Measurements from ENCODE around the gene WSCD2.

Gene WSCD2

DNA sequence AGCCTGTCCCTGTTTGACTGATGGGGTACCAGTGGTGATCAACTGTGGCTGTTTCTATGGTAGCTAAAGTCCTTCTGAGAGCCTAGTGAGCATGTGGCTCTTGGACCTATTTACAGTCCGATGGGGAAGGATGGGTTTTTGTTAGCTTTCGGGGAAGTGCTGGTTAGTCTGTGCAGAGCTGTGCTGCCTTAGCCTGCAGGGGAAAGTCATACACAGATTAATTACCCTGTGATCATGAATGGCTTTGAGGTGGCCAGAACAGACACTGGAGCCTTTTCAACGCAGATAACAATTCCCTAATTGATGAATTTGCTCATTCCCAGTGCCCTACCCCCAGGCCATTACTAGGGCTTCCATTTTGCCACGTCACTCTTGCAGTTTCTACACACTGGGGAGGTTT, 99.7 kb downstream of the WSCD2 start:
- Histone ChIP-seq H3K27me3 (no peaks in the 10 kb centered on the region), H3K4me3 (no peak overlapping the region), H4K20me1 (peaks cover 0 to 6% (median 0%) of the 10 kb centered on the region in 11 experiments; a peak in 1 of 22 replicates), H3K27ac (no peak overlapping the region), H3K36me3 (no peaks in the 10 kb centered on the region), H3K9ac (no peak overlapping the region), H3K9me3 (replicated peaks in 1 of 11) (no peaks in the 10 kb centered on the region), H3K4me1 (no peaks in the 10 kb centered on the region), H3K4me2 (no peak overlapping the region)
- TF ChIP-seq Cebpa-rat (IDR thresholded peaks at IDR 0.05), result no peak

DNA sequence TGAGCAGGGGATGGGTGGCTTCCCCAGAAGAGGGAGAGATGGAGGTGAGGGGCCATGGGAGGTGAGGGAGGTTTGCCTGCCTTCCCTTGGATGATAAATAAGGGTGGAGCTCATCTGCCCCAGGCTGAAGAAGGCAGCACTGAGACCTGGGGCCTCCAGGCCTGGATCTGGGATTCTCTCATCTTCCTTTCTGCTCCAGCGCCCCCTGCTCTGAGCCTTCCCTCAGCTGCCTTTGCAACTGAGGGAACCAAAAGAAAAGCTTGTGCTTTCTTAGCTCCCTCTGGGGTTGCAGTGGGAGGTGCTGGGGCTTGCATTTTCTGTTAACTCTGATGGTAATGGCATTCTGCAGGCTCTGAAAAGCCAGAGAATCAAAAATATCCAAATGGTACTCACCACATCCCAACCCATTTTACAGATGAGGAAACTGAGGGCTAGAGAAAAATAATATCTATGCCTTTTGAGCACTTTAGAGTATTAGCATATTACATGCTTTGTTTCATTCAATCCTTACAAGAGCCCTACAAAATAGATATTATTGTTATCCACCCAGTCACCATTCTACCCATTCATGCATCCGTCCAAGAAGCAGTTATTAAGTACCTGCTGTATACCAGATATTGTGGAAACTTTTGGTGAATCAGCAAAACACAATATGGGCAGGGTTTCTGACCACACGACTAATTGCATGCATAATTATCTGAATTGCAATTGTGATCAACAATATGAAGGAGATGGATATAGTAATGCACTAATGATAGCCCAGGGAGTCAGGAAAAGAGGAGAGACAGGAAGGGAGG, 102.2 kb downstream of the WSCD2 start:
- H3K4me2 ChIP-seq, result no peak overlapping the region
- no peak overlapping the region for H3K9ac ChIP-seq
- H3K36me3 ChIP-seq, result no peaks in the 10 kb centered on the region
- H3K4me3 ChIP-seq, result no peak overlapping the region
- H3K27ac ChIP-seq, result no peak overlapping the region
- H3K4me1 ChIP-seq, result no peaks in the 10 kb centered on the region
- H3K9me3 ChIP-seq (replicated peaks in 1 of 11), result no peaks in the 10 kb centered on the region
- no peak for TF ChIP-seq Cebpa-rat (IDR thresholded peaks at IDR 0.05)
- H3K27me3 ChIP-seq, result peaks cover 0 to 3% (median 0%) of the 10 kb centered on the region in 11 experiments; a peak in 3 of 22 replicates
- peaks cover 0 to 6% (median 0%) of the 10 kb centered on the region in 11 experiments; a peak in 1 of 22 replicates for H4K20me1 ChIP-seq

DNA sequence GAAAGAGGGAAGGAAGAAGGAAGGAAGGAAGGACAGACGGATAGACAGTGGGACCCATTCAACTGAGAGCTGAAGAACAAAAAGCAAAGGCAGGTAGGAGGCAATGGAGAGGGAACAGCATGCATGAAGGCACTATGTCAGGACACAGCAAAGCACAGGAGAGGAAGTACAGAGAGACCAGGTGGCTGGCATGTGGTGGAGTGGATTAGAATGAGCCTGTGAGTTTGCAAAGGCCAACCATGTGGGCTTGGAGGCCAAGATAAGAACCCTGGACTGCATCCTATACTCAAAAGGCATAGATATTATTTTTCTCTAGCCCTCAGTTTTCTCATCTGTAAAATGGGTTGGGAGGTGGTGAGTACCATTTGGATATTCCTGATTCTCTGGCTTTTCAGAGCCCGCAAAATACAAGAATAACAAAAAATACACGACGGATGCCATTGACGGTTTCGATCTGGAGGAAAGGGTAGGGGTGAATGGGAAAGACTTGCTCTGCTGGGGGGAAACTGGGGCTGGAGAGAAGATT, 102.9 kb downstream of the WSCD2 start:
- no peak overlapping the region for H3K9ac ChIP-seq
- H4K20me1 ChIP-seq, result peaks cover 0 to 6% (median 0%) of the 10 kb centered on the region in 11 experiments; a peak in 2 of 22 replicates
- TF ChIP-seq Cebpa-rat (IDR thresholded peaks at IDR 0.05), result no peak
- H3K27me3 ChIP-seq, result peaks cover 0 to 10% (median 0%) of the 10 kb centered on the region in 11 experiments; a peak in 3 of 22 replicates
- H3K9me3 ChIP-seq (replicated peaks in 1 of 11), result no peaks in the 10 kb centered on the region
- H3K4me3 ChIP-seq, result no peak overlapping the region
- H3K27ac ChIP-seq, result no peak overlapping the region
- H3K4me1 ChIP-seq, result no peaks in the 10 kb centered on the region
- H3K4me2 ChIP-seq, result no peak overlapping the region
- no peaks in the 10 kb centered on the region for H3K36me3 ChIP-seq

DNA sequence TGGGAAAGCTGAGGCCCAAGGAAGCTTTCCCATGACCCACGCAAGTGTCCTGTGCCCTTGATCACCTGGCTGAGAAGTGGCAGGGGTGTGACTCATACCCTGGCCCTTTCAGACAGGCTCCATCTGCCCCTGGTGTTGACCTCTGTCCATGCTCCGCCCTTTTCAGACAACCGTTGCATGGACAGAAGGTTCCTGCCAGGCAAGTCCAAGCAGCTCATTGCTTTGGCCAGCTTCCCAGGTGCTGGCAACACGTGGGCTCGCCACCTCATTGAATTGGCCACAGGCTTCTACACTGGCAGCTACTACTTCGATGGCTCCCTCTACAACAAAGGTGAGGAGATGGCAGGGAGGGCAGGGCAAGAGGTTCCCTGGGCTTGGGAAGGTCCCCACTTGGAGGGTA, 103.5 kb downstream of the WSCD2 start:
- Histone ChIP-seq H4K20me1 (peaks cover 0 to 6% (median 0%) of the 10 kb centered on the region in 11 experiments; a peak in 2 of 22 replicates), H3K27ac (no peak overlapping the region), H3K4me3 (no peak overlapping the region), H3K27me3 (peaks cover 0 to 14% (median 0%) of the 10 kb centered on the region in 11 experiments; a peak in 3 of 22 replicates), H3K9ac (no peak overlapping the region), H3K36me3 (no peaks in the 10 kb centered on the region), H3K4me1 (no peaks in the 10 kb centered on the region), H3K9me3 (replicated peaks in 1 of 11) (peaks cover 0 to 4% (median 0%) of the 10 kb centered on the region in 11 experiments; a peak in 1 of 22 replicates), H3K4me2 (no peak overlapping the region)
- TF ChIP-seq Cebpa-rat (IDR thresholded peaks at IDR 0.05), result no peak

DNA sequence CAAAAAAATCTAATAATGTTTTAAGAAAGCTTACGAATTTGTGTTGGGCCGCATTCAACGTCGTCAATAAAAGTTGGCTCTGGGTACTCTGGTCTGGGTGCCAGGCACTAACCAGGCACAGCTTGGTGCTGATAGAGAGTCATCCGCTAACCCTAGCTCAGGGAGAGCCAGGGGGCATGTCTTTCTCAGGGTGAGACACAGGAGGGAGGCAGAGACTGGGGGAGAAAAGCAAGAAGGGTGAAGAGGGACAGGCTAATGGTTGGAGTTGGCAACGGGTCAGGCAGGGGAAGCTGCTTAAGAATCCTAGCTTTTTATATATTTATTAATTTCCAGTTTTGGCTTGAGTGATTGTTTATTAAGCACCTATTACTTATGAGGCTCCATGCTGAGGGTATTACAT, 105.1 kb downstream of the WSCD2 start:
- H3K27me3 ChIP-seq, result peaks cover 0 to 14% (median 0%) of the 10 kb centered on the region in 11 experiments; a peak in 3 of 22 replicates

DNA sequence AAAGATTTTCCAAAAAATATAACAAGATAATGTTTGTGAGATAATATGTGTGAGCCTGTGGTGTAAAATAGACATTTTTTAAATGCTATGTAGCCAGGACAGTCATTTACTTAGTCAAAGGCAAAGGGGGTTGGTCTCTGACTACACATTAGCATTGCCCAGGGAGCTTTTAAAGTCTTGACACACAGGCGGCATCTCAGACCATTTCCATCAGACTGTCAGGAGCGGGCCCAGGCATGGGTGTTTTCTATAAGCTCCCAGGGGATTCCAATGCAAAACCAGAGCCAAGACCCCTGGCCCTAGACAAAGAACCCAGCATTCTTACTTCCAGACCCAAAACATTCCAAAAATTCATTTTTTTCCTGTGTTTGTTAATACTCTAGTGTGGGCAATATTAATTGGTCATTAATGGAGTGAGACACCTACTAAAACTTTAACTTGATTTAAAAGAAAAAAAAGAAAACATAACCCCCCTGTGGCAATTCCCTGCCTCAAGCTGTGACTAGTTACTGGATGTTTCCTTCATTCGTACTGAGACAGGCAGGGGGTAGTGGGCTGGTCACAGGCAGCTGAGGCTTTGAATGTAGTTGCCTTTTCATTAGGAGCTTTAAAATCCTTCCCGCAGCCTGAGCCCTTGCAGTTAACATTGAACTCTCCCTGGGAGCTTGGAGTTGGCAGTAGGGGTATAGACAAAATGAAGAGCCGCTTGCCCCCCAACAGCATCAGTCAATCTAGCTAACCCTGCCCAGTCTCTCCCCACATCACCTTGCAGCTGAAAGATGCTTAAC, 106.3 kb downstream of the WSCD2 start:
- no peaks in the 10 kb centered on the region; a peak in 2 of 22 replicates for H4K20me1 ChIP-seq
- no peak overlapping the region for H3K4me2 ChIP-seq
- H3K4me1 ChIP-seq, result peaks cover 0 to 5% (median 0%) of the 10 kb centered on the region in 10 experiments; a peak in 1 of 20 replicates
- H3K27me3 ChIP-seq, result peaks cover 0 to 14% (median 0%) of the 10 kb centered on the region in 11 experiments; a peak in 3 of 22 replicates
- no peak overlapping the region for H3K9ac ChIP-seq
- H3K36me3 ChIP-seq, result no peaks in the 10 kb centered on the region
- no peak for TF ChIP-seq Cebpa-rat (IDR thresholded peaks at IDR 0.05)
- H3K9me3 ChIP-seq (replicated peaks in 1 of 11), result peaks cover 0 to 4% (median 0%) of the 10 kb centered on the region in 11 experiments; a peak in 1 of 22 replicates
- no peak overlapping the region for H3K4me3 ChIP-seq
- no peak overlapping the region for H3K27ac ChIP-seq

More for the DNA sequence above, 105.1 kb downstream of the WSCD2 start:
- no peak overlapping the region for H3K4me2 ChIP-seq
- TF ChIP-seq Cebpa-rat (IDR thresholded peaks at IDR 0.05), result no peak
- no peak overlapping the region for H3K9ac ChIP-seq
- H3K27ac ChIP-seq, result no peak overlapping the region
- no peaks in the 10 kb centered on the region for H3K4me1 ChIP-seq
- no peaks in the 10 kb centered on the region for H3K36me3 ChIP-seq
- H3K4me3 ChIP-seq, result no peak overlapping the region
- no peaks in the 10 kb centered on the region; a peak in 2 of 22 replicates for H4K20me1 ChIP-seq
- peaks cover 0 to 4% (median 0%) of the 10 kb centered on the region in 11 experiments; a peak in 1 of 22 replicates for H3K9me3 ChIP-seq (replicated peaks in 1 of 11)

DNA sequence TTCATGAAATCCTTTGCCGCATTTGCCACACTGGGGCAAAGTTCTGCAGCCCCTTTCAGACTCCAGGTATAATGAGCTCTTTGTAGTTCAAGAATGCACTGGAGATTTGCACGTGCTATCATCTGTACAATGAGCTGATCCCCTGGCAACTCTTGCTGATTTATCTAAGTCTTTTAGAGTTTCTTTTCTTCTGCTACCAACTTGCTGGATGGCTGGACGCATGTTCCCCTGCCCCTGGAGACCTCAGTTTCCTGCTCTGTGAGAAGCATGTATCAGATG, 106.8 kb downstream of the WSCD2 start:
- Histone ChIP-seq H3K4me3 (no peak overlapping the region), H3K9me3 (replicated peaks in 1 of 11) (peaks cover 0 to 4% (median 0%) of the 10 kb centered on the region in 11 experiments; a peak in 1 of 22 replicates), H3K27me3 (peaks cover 0 to 14% (median 0%) of the 10 kb centered on the region in 11 experiments; a peak in 3 of 22 replicates), H3K4me1 (peaks cover 0 to 5% (median 0%) of the 10 kb centered on the region in 10 experiments; a peak in 1 of 20 replicates), H3K4me2 (no peak overlapping the region), H4K20me1 (no peaks in the 10 kb centered on the region; a peak in 2 of 22 replicates), H3K27ac (no peak overlapping the region), H3K36me3 (no peaks in the 10 kb centered on the region), H3K9ac (no peak overlapping the region)
- TF ChIP-seq Cebpa-rat (IDR thresholded peaks at IDR 0.05), result no peak

DNA sequence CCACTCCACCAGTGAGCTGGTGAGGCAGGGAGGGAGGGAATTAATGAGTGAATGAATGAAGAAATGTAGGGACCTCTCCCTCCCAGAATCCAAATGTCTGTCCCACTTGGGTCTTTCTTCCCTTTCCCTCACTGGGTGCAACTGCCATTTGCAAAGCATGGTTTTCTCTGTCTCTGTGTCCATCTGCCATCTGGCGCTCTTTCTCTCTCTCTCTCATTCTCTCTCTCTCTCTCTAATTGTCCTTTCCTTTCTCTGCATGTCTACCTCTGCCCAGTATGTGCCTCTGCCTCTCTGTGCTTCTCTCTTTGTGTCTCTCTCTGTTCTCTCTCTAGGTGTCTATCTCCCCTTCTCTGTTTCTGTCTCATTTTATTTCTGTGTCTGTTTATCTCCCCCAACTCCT, 107.3 kb downstream of the WSCD2 start:
- Histone ChIP-seq H3K9me3 (replicated peaks in 1 of 11) (peaks cover 0 to 4% (median 0%) of the 10 kb centered on the region in 11 experiments; a peak in 1 of 22 replicates), H3K27me3 (peaks cover 0 to 14% (median 0%) of the 10 kb centered on the region in 11 experiments; a peak in 3 of 22 replicates), H3K4me3 (no peak overlapping the region), H3K4me2 (no peak overlapping the region), H3K36me3 (no peaks in the 10 kb centered on the region), H3K4me1 (peaks cover 0 to 5% (median 0%) of the 10 kb centered on the region in 10 experiments; a peak in 1 of 20 replicates), H3K9ac (no peak overlapping the region), H3K27ac (no peak overlapping the region), H4K20me1 (no peaks in the 10 kb centered on the region; a peak in 2 of 22 replicates)
- TF ChIP-seq Cebpa-rat (IDR thresholded peaks at IDR 0.05), result no peak

DNA sequence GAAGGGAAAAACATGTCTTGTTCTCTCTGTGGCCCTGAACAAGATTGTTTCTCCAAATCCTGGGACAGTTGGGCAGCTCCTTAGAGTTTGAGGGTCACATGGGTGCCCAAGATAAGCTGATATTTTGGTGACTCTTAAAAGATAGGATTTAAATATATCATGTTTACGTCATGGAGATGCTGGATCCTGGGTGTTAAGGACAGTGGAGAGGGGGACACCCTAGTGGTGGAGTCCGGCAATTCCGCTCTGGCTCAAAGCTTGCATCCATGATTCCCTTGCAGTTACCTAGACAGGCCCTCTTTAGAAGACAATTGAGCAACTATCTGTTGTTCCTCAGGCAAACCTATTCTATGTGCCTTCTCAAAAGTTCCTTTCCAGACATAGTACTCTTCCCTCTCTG, 108.2 kb downstream of the WSCD2 start:
- Histone ChIP-seq H3K9ac (no peak overlapping the region), H3K4me2 (no peak overlapping the region), H3K4me3 (no peak overlapping the region), H3K27me3 (peaks cover 0 to 14% (median 0%) of the 10 kb centered on the region in 11 experiments; a peak in 3 of 22 replicates), H3K9me3 (replicated peaks in 1 of 11) (peaks cover 0 to 4% (median 0%) of the 10 kb centered on the region in 11 experiments; a peak in 1 of 22 replicates), H3K36me3 (no peaks in the 10 kb centered on the region), H3K27ac (no peak overlapping the region), H3K4me1 (peaks cover 4 to 11% (median 6%) of the 10 kb centered on the region in 10 experiments; a peak in 17 of 20 replicates), H4K20me1 (no peaks in the 10 kb centered on the region; a peak in 2 of 22 replicates)
- no peak for TF ChIP-seq Cebpa-rat (IDR thresholded peaks at IDR 0.05)
